Cardiac septum (tissue), 1 donor: ENCODE results near the gene NOX3. TPM values are rescaled to one million over a fixed set of nuclear protein-coding genes. Genes with fewer than 3 reads are reported as not detected.
"Not testable (repeated sequence)": the region's sequence is repeated elsewhere in the genome, so short reads cannot be mapped to it uniquely, and the experiment has no call there.

ENCODE experiments used
- DNase-seq: peaks from one replicate; pipeline ENCODE4 v3.0.0-alpha.2; 2020; ENCODE audit warnings: low spot score
- intact Hi-C: fragments of 100-400 bp; cut with DNase I; formaldehyde crosslinking; loops from one replicate; pipeline ENCODE4 v1.14.0; 2022
- total RNA-seq: library from RNA; stranded (reverse); fragmentation: NEBNext Ultra II Directional; extraction: Animal tissue kit (Norgen Biotek cat#: 25700); gene quantifications from one replicate; pipeline ENCODE4 v1.2.1, GENCODE V29; 2021
- donor health status: DM: no; HTN: no; CAD: no.

NOX3 gene
- total RNA-seq, 1 donor from 2014 or later: not detected

DNA sequence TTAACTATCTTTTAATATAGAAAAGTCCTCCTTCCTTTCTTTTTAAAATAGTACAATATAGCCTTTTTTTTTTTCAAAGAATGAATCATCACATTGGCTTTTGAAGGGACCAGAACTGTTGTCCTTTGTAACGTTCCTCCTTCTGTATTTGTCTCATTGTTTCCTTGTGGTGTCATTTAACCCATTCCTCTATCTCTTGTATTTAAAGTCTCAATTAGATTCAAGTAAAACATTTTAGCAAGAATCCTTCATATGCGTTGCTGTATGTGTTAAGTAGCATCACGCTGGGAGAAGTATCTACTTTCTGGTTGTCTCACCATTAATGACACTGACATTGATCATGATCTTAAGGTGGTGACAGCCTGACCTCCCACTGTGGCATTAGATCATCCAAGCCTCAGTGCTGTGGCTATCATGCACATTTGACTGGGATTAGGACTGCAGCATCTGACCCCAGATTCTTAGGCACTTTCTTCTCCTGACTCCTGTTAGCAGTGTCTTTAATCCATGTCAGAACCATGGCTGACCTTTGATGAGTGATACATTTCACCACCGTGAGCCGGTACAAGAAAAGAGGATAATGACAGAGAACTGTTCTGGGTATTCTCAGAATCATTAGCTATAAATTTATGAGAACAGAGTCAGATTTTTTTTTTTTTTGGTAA is 73.8 kb downstream of the NOX3 start:
- intact Hi-C loops: no loop called here
- no peak for DNase-seq

DNA sequence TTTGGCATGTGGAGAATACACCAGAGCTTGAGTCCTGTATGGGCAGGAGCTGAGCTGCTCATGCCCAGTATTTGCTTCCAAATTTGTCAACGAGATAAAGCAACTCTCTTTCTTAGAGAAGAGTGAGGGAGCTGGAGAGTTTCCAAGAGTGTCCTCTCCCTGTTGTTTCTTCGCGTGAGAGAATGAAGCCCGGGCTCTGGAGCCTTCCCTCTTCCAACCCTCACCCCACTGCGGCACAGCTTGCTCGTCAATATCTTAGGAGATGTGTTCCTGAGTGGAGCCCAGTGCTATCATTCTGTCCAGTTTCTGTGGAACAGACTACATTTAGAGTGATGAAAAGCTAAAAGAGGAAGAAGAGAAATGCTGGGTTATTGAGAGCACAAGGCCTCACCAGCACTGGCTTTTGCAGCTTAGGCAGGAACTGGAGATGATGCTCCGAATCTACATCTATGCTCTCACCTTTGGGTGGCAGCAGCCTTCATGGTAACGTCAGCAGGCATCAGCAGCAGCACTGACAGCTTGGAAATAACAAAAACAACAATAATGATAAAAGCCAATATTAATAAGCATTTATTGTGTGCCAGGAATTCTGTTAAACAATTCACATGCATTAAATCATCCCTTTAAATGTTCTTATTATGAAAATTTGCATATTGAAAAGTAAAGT is 74.8 kb downstream of the NOX3 start:
- intact Hi-C loops: no loop called here
- no peak for DNase-seq

DNA sequence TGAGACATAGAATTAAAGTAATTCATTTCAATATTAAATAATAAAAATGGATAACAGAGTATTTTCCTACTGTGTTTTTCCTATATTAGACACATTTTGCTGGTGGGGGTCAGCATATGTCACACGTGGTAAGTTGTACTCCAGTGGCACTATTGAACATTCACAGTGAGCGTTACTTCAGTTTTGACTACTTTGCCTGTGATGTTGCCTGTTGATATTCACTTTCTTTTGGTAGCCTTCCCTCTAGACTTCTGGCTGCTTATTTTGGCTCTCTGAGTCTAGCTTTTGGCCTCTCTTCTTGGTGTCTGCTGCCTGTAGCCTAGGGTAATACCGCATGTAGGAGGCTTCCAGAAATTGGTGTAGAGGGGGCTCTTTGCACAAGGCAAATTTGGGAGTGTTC is 76.9 kb downstream of the NOX3 start:
- intact Hi-C loops: no loop called here
- DNase-seq: no peak

DNA sequence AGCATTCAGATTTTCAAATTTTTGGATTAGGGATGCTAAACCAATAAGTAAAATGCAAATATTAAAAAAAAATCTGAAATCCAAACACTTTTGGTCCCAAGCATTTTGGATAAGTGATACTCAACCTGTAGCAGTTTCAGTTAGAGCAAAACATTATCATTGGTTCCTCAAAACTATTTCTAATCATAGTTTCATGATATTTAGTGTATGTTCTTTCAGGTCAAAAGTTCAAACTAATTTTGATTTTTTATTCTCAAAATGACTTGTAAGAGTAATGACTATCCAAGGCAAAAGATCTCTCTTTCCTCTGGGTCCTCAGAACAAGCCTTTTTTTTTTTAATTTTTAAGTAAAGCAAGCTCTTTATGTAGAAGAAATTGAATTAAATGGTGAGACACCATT is 77.4 kb downstream of the NOX3 start:
- DNase-seq: no peak
- intact Hi-C loops: no loop called here

DNA sequence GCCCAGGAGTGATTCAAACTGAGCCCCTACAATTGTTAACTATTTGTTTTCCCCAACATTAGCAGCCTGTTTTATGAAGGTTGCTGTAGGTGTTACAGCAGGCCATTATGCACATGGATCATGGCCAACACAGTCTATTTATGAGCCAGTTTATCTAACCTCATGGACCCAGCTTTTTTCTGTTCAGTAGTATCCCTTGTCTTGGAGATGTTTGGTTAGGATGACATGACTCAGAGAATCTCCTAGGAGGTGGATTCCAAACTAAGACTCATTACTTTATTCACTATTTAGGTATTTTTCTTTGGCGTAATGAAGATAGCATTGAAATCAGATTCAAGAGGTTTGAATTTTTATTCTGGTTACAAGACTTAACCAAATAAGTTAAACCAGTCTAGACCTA is 78.6 kb downstream of the NOX3 start:
- intact Hi-C loops: no loop called here
- DNase-seq: no peak

DNA sequence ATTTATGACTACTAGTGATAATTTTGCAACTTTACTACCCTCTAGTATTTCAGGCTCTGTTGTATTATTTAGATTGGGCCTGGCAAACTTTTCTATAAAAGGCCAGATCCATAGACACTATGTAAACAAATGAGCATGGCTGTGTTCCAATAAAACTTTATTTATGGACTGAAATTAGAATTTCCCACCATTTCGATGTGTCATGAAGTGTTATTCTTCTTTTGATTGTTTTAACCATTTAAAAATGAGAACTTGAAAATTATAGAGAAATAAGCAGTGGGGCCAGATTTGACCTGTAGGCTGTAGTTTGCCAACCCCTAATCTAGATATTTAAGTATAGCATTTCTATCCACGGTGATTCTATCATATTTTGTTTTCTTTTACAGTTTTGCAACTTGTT is 79.8 kb downstream of the NOX3 start:
- no peak for DNase-seq
- intact Hi-C loops: no loop called here

DNA sequence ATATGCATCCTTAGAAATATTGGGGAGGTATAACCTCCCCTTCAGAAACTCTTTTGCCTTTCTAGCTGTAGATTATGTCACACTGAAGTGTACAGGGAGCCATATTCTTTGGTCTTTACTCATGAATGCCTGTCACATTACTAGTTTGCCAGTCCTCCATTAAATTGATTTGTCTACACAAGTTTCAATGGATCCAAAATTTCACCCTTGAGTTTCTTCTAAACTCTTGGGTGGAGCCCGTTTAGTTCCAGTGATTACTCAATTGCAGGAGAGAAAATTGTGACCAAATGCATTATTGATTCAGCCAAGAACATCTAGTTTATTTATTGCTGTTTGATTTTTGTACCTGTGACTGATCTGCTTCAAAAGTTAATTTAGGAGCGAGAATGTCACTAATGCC is 81.0 kb downstream of the NOX3 start:
- intact Hi-C loops: no loop called here
- DNase-seq: no peak

DNA sequence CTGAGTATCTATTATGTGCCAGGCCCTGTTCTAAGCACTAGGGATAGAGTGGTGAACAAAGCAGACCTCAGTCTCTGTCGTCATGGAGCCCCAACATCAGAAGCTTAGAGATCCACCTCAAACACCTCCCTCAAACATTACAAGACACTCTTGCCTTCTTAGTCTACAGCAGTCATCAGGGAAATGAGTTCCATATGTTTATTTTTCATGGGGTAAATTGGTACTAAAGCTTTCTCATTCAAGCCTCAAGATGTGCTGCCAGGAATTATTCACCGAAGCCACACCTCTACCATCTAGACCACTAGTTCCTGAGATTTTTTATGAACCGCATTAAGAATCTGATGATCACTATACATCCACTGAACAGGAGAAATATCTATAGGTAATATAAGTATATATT is 82.4 kb downstream of the NOX3 start:
- intact Hi-C loops: no loop called here
- DNase-seq: no peak

DNA sequence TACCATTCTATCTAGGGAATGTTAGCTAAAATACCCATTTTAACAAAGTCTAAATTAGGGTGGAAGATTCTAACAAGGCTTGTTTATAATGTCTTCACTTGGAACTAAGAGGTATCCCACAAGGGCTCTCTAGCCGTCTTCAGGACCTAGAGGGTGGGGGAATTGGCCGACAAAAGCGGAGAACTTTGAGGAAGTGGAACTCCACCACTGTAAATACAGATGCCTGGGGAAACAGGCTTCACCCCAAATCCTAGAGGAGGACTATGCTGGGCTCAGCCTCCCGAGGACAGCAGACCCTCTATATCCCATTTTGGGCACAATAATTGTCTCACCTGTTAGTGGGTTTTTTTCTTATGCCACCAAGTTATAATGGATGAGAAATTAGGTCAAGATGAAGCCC is 83.4 kb downstream of the NOX3 start:
- intact Hi-C loops: no loop called here

DNA sequence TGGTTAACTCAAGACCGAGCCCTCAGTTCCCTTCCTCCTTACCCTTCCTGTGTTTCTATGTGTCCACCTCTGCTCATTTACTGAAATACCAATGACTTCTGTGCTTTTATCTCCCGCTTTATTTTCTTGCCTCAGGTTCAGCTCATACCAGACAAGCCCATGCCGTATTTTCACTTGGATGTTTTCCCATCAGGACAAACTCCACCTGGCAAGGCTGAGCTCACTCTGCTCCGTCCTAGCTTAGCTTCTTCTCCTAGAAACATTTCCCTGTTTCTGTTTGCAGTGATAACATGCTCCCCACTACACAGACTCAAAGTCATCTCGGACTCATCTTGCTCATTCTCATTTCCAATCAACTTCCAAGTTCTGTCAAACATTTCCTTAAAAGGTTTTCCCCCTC is 84.4 kb downstream of the NOX3 start:
- intact Hi-C loops: no loop called here
- no peak for DNase-seq

More for the DNA sequence above, 83.4 kb downstream of the NOX3 start:
- no peak for DNase-seq

DNA sequence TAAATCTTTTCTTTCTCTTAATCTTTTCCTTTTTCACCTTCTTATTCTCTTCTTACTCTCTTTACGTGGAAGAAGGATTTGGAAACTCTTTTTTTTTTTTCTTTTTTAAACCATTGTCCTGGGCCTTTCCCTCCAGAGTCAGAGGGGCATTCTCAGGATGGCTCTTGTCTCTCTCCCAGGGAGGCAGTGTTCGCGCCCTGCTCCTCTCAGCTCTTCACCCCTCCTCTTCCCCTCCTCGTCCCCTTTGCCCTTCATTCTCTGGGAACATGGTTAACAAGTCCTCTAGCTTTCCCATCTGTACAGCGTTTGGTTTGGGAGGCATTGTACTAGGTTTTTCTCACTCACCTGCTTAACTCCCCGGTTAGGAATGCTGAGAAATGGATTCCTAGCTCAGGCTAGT is 89.3 kb downstream of the NOX3 start:
- intact Hi-C loops: no loop called here
- DNase-seq: no peak

DNA sequence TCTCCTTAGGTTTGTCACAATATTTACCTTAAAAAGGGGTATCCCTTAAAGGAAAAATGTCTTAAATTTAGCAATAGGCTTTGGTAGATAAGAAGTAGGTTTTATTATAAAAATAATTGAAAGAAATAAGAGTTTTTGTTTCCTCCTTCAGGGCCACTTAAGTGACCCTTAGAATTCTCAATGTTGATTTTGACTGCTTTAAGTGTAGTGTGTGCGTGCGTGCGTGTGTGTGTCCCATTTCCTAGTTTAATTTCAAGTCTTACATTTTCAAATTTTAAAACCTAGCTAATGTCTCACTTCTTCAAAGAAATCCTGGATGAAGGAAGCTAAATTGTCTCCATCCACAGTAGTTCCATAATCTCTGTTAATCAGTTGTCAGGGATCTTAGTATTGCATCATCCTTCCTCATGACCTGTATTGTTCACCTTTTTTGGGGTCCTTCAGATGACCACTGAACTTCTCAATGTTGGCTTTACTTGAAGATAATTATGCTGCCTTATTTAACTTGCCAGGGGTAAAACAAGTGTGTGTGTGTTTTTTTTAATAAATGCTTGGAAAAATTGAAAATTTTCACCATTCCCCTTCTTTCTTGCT is 90.7 kb downstream of the NOX3 start:
- DNase-seq: no peak
- intact Hi-C loops: no loop called here

DNA sequence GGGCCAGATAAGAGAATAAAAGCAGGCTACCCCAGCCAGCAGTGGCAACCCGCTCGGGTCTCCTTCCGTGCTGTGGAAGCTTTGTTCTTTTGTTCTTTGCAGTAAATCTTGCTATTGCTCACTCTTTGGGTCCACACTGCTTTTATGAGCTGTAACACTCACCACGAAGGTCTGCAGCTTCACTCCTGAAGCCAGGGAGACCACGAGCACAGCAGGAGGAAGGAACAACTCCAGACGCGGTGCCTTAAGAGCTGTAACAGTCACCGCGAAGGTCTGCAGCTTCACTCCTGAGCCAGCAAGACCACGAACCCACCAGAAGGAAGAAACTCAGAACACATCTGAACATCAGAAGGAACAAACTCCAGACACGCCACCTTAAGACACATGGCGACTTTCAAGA is 91.6 kb downstream of the NOX3 start:
- DNase-seq, intact Hi-C loops: not testable (repeated sequence)

DNA sequence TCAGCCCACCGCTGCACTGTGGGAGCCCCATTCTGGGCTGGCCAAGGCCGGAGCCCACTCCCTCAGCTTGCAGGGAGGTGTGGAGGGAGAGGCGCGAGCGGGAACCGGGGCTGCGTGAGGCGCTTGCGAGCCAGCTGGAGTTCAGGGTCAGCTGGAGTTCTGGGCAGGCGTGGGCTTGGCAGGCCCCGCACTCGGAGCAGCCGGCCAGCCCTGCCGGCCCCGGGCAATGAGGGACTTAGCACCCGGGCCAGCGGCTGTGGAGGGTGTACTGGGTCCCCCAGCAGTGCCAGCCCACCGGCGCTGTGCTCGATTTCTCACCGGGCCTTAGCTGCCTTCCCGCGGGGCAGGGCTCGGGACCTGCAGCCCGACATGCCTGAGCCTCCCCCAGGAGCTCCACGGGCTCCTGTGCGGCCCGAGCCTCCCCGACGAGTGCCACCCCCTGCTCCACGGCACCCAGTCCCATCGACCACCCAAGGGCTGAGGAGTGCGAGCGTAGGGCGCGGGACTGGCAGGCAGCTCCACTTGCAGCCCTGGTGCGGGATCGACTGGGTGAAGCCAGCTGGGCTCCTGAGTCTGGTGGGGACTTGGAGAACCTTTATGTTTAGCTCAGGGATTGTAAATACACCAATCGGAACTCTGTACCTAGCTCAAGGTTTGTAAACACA is 92.5 kb downstream of the NOX3 start:
- intact Hi-C loops, DNase-seq: not testable (repeated sequence)

DNA sequence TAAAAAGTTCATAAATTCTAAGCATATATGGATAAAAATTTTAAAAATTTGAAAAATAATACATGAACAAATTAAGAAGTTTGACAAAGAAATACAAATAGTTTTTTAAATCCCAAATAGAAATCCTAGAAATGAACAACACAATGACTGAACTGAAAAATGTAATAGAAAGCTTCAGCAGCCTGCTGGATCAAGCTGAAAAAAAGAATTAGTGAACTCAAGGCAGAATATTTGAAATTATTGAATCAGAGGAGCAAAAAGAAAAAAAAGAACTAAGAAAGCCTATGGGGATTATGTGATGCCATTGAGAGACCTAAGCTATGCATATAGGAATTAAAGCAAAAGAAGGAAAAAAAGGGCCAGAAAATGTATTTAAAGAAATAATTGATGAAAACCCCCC is 101.5 kb downstream of the NOX3 start:
- intact Hi-C loops: no loop called here
- no peak for DNase-seq

DNA sequence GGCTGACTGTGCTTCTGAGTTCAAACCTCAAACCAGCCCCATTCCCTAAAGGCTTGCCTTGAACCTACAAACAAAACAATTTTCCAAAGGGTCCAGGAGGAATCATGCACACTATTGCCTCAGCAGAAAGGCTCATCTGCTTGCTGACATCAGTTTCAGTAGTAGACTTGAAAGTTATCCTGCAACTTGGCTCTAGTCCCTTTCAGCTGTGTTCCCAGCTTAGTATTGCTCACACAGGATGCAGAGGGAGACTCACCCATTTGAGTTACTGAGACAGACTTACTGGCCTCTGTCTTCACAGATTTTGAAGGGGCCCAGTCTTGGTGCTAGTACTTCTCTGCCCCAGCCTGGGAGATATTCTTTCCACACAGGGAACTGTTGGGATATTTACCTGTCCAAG is 102.8 kb downstream of the NOX3 start:
- intact Hi-C loops: no loop called here
- no peak for DNase-seq

DNA sequence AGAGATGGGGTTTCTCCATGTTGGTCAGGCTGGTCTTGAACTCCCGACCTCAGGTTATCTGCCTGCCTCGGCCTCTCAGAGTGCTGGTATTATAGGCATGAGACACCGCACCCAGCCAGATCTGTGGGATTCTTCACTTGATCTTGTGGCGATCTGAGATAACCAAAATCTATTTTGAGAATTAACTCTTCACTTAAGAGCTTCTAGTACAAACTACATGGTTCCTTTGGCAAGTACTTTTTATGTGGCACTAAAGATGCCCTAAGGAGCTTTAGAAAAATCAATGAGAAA is 103.6 kb downstream of the NOX3 start:
- no peak for DNase-seq
- intact Hi-C loops: no loop called here

DNA sequence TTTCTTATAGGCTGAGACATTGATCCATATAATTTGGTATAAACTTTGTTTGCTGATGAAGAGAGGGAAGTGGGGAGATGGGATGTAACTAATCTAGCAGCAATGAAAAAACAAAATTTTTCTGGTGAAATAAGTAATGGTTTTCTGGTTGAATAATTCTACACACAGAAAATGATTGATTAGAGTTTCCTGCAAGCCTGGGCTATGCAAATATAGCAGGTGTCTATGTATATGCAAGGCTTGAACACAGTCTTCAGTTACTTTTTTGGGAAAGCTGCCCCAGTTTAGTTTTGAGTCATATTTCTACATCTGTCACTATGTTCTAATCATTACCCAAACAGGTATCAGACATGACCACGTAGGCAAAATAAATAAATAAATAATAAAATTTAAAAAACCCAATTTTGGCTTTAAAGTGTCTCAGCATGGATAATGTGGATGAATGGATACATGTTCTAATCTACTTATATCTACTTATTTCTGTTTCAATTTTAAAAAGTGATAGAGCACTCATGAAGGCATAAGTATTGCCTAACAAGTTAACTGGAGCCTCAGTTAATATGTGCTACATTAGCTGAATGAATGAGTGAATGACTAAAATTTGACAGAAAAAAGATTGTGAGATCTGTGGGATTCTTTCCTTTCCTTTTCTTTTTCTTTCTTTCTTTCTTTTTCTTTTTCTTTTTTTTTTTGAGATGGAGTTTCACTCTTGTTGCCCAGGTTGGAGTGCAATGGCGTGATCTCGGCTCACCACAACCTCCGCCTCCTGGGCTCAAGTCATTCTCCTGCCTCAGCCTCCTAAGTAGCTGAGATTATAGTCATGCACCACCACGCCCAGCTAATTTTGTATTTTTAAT is 104.1 kb downstream of the NOX3 start:
- intact Hi-C loops: no loop called here

DNA sequence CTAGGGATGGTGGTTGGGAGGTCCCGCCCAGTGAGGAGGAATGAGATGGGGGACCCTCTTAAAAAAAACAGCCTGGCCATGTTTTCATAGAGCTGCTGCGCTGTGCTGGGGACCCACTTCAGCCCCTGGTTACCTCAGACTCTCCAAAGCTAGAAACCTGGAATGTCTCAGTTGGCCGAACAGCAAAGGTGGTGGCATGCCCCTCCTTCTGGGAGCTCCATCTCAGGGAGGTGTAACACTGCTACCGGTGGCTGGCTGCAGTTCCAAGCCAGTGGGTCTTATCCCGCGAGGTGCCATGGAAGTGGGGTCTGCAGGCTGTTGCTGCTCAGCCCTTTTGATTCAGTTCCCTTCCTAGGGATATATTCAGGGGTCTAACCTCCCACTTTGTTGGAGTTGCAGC is 105.7 kb downstream of the NOX3 start:
- intact Hi-C loops: no loop called here
- no peak for DNase-seq

More for the DNA sequence above, 104.1 kb downstream of the NOX3 start:
- DNase-seq: no peak

DNA sequence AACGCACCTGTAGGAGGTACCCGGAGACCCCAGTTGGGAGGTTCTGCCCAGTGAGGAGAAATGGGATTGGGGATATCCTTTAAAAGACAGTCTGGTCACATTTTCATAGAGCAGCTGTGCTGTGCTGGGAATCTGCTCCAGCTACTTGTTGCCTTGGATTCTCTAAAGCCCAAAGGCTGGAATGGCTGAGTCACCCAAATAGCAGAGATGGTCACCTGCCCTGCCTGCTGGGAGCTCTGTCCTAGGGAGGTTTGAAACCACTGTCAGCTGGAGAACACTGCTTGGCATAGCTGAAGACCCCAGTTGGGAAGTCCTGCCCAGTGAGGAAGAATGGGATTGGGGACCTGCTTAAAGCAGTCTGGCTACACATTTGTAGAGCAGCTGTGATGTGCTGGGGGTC is 106.5 kb downstream of the NOX3 start:
- no peak for DNase-seq
- intact Hi-C loops: no loop called here
